CD14-positive monocyte (primary cell): ENCODE results near the gene TTLL11. TPM values are rescaled to one million over a fixed set of nuclear protein-coding genes. Genes with fewer than 3 reads are reported as not detected.

Experiments
- DNase-seq, 3 donors: peaks; one replicate each; pipeline ENCODE4 v3.0.0-alpha.2; 2011 to 2022
- H2AFZ ChIP-seq: 2 replicates; pipeline ENCODE4 v1.6.0; 2012; ENCODE audit warnings: mild to moderate bottlenecking, low read depth, low read length, inconsistent platforms; ENCODE audit not compliant: insufficient read depth, poor library complexity, severe bottlenecking
- H3K27ac ChIP-seq, 2 donors: 1 replicate in 1 of 2; 2 replicates in 1 of 2; pipeline ENCODE4 v1.5.1; 2012 to 2013; ENCODE audit warnings: low read length in 2 of 2, control low read depth in 1 of 2, inconsistent platforms in 1 of 2, low read depth in 1 of 2, mild to moderate bottlenecking in 1 of 2
- H3K27me3 ChIP-seq, 2 donors: one replicate each; pipeline versions ENCODE4 v1.6.0 to v1.6.1; 2011 to 2013; ENCODE audit warnings: low read length in 2 of 2; ENCODE audit not compliant: control insufficient read depth in 2 of 2, insufficient read depth in 2 of 2
- H3K36me3 ChIP-seq, 2 donors: replicated peaks in 1 of 2; 1 replicate in 1 of 2; 2 replicates in 1 of 2; pipeline versions ENCODE4 v1.5.1 to v1.6.1; 2012 to 2013; ENCODE audit warnings: low read length in 2 of 2, control low read depth in 1 of 2, inconsistent platforms in 1 of 2, mild to moderate bottlenecking in 1 of 2; ENCODE audit not compliant: insufficient read depth in 2 of 2, control insufficient read depth in 1 of 2
- H3K4me1 ChIP-seq, 2 donors: 1 replicate in 1 of 2; 2 replicates in 1 of 2; pipeline versions ENCODE4 v1.5.1 to v1.6.1; 2012 to 2013; ENCODE audit warnings: low read length in 2 of 2, control low read depth in 1 of 2, inconsistent platforms in 1 of 2, mild to moderate bottlenecking in 1 of 2, moderate library complexity in 1 of 2; ENCODE audit not compliant: insufficient read depth in 2 of 2, control insufficient read depth in 1 of 2
- H3K4me2 ChIP-seq: replicated peaks from 2 replicates; pipeline ENCODE3; 2012; ENCODE audit warnings: low read length, moderate library complexity, mild to moderate bottlenecking; ENCODE audit not compliant: poor library complexity, severe bottlenecking; ENCODE audit errors: extremely low read depth
- H3K4me3 ChIP-seq, 3 experiments: fragments of 200-600 bp in 1 of 3; sonication (generic) in 1 of 3; replicated peaks in 1 of 3; 1 replicate in 2 of 3; 2 replicates in 1 of 3; pipeline ENCODE4 v1.5.1; 2011 to 2013; ENCODE audit warnings: low read length in 3 of 3, mild to moderate bottlenecking in 3 of 3, control low read depth in 2 of 3, low read depth in 2 of 3, inconsistent platforms in 1 of 3, moderate library complexity in 1 of 3
- H3K79me2 ChIP-seq: 2 replicates; pipeline ENCODE4 v1.6.0; 2012; ENCODE audit warnings: mild to moderate bottlenecking, control low read depth, inconsistent platforms, low read length, moderate library complexity; ENCODE audit not compliant: insufficient read depth
- H3K9ac ChIP-seq: 2 replicates; pipeline ENCODE4 v1.6.0; 2017; ENCODE audit warnings: low read length, mild to moderate bottlenecking; ENCODE audit not compliant: insufficient read depth, poor library complexity, severe bottlenecking
- H3K9me3 ChIP-seq, 2 donors: replicated peaks in 1 of 2; 1 replicate in 1 of 2; 2 replicates in 1 of 2; pipeline versions ENCODE4 v1.5.1 to v1.6.1; 2012 to 2013; ENCODE audit warnings: low read length in 2 of 2, control low read depth in 1 of 2; ENCODE audit not compliant: control insufficient read depth in 1 of 2, insufficient read depth in 1 of 2
- H4K20me1 ChIP-seq: 2 replicates; pipeline ENCODE4 v1.6.0; 2012; ENCODE audit warnings: mild to moderate bottlenecking, low read length, control low read depth, moderate library complexity; ENCODE audit not compliant: insufficient read depth
- H3K27ac Mint-ChIP-seq, 7 donors: one replicate each; pipeline ENCODE4 v1.8.0; 2020; ENCODE audit warnings: mild to moderate bottlenecking in 7 of 7, mixed read lengths in 7 of 7, moderate library complexity in 6 of 7, inconsistent platforms in 2 of 7
- H3K27me3 Mint-ChIP-seq, 3 donors: one replicate each; pipeline ENCODE4 v1.8.0; 2021 to 2022; ENCODE audit warnings: low read depth in 3 of 3, mild to moderate bottlenecking in 3 of 3, mixed read lengths in 3 of 3, moderate library complexity in 3 of 3, inconsistent platforms in 1 of 3
- H3K36me3 Mint-ChIP-seq, 2 donors: one replicate each; pipeline ENCODE4 v1.8.0; 2020; ENCODE audit warnings: mixed read lengths in 2 of 2, inconsistent platforms in 1 of 2, mild to moderate bottlenecking in 1 of 2
- H3K4me1 Mint-ChIP-seq: one replicate; pipeline ENCODE4 v1.8.0; 2020; ENCODE audit warnings: mild to moderate bottlenecking, mixed read lengths
- H3K4me3 Mint-ChIP-seq, 2 donors: one replicate each; pipeline ENCODE4 v1.8.0; 2020; ENCODE audit warnings: mild to moderate bottlenecking in 2 of 2, mixed read lengths in 2 of 2, moderate library complexity in 1 of 2
- H3K9me3 Mint-ChIP-seq, 7 donors: one replicate each; pipeline ENCODE4 v1.8.0; 2020 to 2022; ENCODE audit warnings: mixed read lengths in 7 of 7, mild to moderate bottlenecking in 6 of 7, moderate library complexity in 6 of 7, inconsistent platforms in 2 of 7
- WGBS: methylation state at CpG from one replicate; pipeline ENCODE4 v1.1.5; 2013; ENCODE audit warnings: missing lambda C conversion rate; ENCODE audit not compliant: insufficient coverage; 5-methylcytosine and 5-hydroxymethylcytosine counted together
- intact Hi-C, 2 donors: fragments of 100-400 bp; cut with micrococcal nuclease; formaldehyde crosslinking; loops; one replicate each; pipeline versions ENCODE4 v1.15.0 to v1.15.1; 2023
- polyA plus RNA-seq, 3 donors: library from polyadenylated mRNA; depleted of rRNA in 1 of 3; unstranded in 2 of 3; stranded (reverse) in 1 of 3; fragments of 300-500 nt in 2 of 3; fragments of >200 nt in 1 of 3; fragmentation: Illumina TruSeq in 2 of 3; gene quantifications; 1 replicate in 2 of 3; 2 replicates in 1 of 3; pipeline ENCODE4 v1.2.3, GENCODE V29; 2012 to 2021
- TF ChIP-seq, protein P1 (sequence below): fragments of 200-600 bp; IDR thresholded peaks from one replicate; pipeline ENCODE4 v1.8.0; 2022; ENCODE audit warnings: antibody characterized with exemption, mild to moderate bottlenecking

Gene TTLL11
- polyA plus RNA-seq, 3 donors = 2.9 to 3.5 (median 3.1) TPM

DNA sequence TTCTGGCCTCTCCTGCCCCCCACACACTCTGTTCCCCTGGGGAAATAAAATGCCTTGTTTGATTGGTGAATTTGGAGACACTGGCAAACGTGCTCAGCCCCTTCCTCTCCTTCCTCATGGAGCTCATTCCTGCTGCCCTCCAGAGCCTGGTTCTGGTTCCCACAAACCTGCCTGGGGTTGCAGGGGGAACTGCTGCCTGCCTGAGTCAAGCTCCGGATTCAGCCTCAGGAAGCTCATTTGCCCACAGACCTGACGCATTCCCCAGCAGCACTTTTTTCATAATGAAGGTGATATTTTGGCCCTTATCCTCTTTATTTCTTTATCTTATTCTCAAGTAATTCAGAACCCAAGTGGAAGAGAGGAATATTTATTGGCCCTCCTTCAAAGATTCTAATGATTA, 140.5 kb downstream of the TTLL11 start:
- intact Hi-C loops = no loop called here
- Mint-ChIP-seq H3K4me3 (no peak overlapping the region), H3K36me3 (no peaks in the 10 kb centered on the region), H3K27ac (no peak overlapping the region), H3K4me1 (no peaks in the 10 kb centered on the region), H3K9me3 (peaks cover 0 to under 1% (median 0%) of the 10 kb centered on the region in 7 donors), H3K27me3 (peaks cover 3 to 11% (median 3%) of the 10 kb centered on the region in 3 donors)
- DNase-seq = no peak
- Histone ChIP-seq H3K9me3 (no peaks in the 10 kb centered on the region), H3K36me3 (no peaks in the 10 kb centered on the region), H3K27me3 (no peaks in the 10 kb centered on the region), H3K4me2 (no peak overlapping the region), H4K20me1 (no peaks in the 10 kb centered on the region), H2AFZ (no peak overlapping the region), H3K4me3 (no peak overlapping the region), H3K27ac (no peak overlapping the region), H3K79me2 (no peaks in the 10 kb centered on the region), H3K9ac (no peak overlapping the region), H3K4me1 (no peaks in the 10 kb centered on the region)
- 25% methylated on average over 1 of the region's 3 CpGs for WGBS
- TF ChIP-seq, protein P1, sequence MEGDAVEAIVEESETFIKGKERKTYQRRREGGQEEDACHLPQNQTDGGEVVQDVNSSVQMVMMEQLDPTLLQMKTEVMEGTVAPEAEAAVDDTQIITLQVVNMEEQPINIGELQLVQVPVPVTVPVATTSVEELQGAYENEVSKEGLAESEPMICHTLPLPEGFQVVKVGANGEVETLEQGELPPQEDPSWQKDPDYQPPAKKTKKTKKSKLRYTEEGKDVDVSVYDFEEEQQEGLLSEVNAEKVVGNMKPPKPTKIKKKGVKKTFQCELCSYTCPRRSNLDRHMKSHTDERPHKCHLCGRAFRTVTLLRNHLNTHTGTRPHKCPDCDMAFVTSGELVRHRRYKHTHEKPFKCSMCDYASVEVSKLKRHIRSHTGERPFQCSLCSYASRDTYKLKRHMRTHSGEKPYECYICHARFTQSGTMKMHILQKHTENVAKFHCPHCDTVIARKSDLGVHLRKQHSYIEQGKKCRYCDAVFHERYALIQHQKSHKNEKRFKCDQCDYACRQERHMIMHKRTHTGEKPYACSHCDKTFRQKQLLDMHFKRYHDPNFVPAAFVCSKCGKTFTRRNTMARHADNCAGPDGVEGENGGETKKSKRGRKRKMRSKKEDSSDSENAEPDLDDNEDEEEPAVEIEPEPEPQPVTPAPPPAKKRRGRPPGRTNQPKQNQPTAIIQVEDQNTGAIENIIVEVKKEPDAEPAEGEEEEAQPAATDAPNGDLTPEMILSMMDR = no peak

DNA sequence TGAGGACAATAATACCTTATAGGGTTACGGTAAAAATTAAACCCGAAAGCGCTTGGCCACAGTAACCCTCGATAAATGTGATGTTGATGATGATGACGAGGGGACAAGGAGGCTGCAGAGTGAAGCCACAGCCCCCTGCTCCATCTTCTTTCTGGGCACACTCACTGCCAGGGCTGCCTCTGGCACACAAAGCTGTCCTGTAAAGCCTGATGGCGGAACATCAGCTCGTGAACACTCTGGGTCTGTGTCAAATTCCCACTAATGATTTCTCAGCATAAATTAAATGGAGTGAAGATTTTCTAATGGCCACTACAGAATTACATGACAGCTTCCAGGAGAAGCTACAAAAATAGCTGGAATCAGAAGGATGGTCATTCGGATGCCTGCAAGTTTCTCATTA, 142.2 kb downstream of the TTLL11 start:
- no peaks in the 10 kb centered on the region for H3K9me3 Mint-ChIP-seq
- TF ChIP-seq, protein P1 = no peak

More for the DNA sequence above, 142.2 kb downstream of the TTLL11 start:
- no peak for DNase-seq
- Mint-ChIP-seq H3K27ac (no peak overlapping the region), H3K4me3 (no peak overlapping the region), H3K27me3 (peaks cover 3 to 6% (median 3%) of the 10 kb centered on the region in 3 donors), H3K4me1 (no peaks in the 10 kb centered on the region), H3K36me3 (no peaks in the 10 kb centered on the region)
- no peaks in the 10 kb centered on the region for H3K4me1 ChIP-seq
- H2AFZ ChIP-seq = no peak overlapping the region
- H3K79me2 ChIP-seq = no peaks in the 10 kb centered on the region
- H3K4me3 ChIP-seq = no peak overlapping the region
- H3K27me3 ChIP-seq = no peaks in the 10 kb centered on the region
- intact Hi-C loops = no loop called here
- no peaks in the 10 kb centered on the region for H3K36me3 ChIP-seq
- no peaks in the 10 kb centered on the region for H4K20me1 ChIP-seq
- H3K9me3 ChIP-seq = no peaks in the 10 kb centered on the region
- H3K4me2 ChIP-seq = no peak overlapping the region
- no peak overlapping the region for H3K9ac ChIP-seq
- no CpG with 5 or more reads among the region's 8 CpGs for WGBS
- H3K27ac ChIP-seq = no peak overlapping the region
